Endodermal cell (in vitro differentiated cells): ENCODE measurements around the gene GEMIN8. TPM values are rescaled to one million over a fixed set of nuclear protein-coding genes. Genes with fewer than 3 reads are reported as not detected.

Experiments used
- DNase-seq: peaks from one replicate; pipeline ENCODE4 v3.0.0-alpha.2; 2017
- H3K27ac ChIP-seq: 2 replicates; pipeline ENCODE4 v1.5.1; 2013; ENCODE audit warnings: mild to moderate bottlenecking, low read depth, low read length, moderate library complexity
- H3K27me3 ChIP-seq: 2 replicates; pipeline ENCODE4 v1.6.1; 2013; ENCODE audit warnings: mild to moderate bottlenecking, low read length, moderate library complexity; ENCODE audit not compliant: insufficient read depth, control insufficient read depth, poor library complexity, severe bottlenecking
- H3K36me3 ChIP-seq: 2 replicates; pipeline ENCODE4 v1.7.0; 2013; ENCODE audit warnings: mild to moderate bottlenecking, low read length, moderate library complexity; ENCODE audit not compliant: control insufficient read depth, insufficient read depth
- H3K4me1 ChIP-seq: one replicate; pipeline ENCODE4 v1.7.0; 2013; ENCODE audit warnings: low read length; ENCODE audit not compliant: control insufficient read depth, insufficient read depth
- H3K4me3 ChIP-seq: 2 replicates; pipeline ENCODE4 v1.5.1; 2013; ENCODE audit warnings: mild to moderate bottlenecking, low read length, moderate library complexity
- H3K9ac ChIP-seq: 2 replicates; pipeline ENCODE4 v1.6.1; 2013; ENCODE audit warnings: mild to moderate bottlenecking, low read length, moderate library complexity; ENCODE audit not compliant: poor library complexity, severe bottlenecking; ENCODE audit errors: extremely low read depth
- H3K9me3 ChIP-seq: 2 replicates; pipeline ENCODE4 v1.6.1; 2013; ENCODE audit warnings: mild to moderate bottlenecking, low read length, moderate library complexity; ENCODE audit not compliant: control insufficient read depth
- H3K27ac Mint-ChIP-seq: 2 replicates; pipeline ENCODE4 v1.8.0; 2020; ENCODE audit warnings: mixed read lengths
- H3K27me3 Mint-ChIP-seq: 2 replicates; pipeline ENCODE4 v1.8.0; 2021; ENCODE audit warnings: mild to moderate bottlenecking, mixed read lengths; ENCODE audit not compliant: insufficient read depth
- H3K36me3 Mint-ChIP-seq: 2 replicates; pipeline ENCODE4 v1.8.0; 2020; ENCODE audit warnings: low read depth, mixed read lengths
- H3K4me1 Mint-ChIP-seq: 2 replicates; pipeline ENCODE4 v1.8.0; 2020; ENCODE audit warnings: mixed read lengths
- H3K4me3 Mint-ChIP-seq: 2 replicates; pipeline ENCODE4 v1.8.0; 2020; ENCODE audit warnings: mild to moderate bottlenecking, moderate library complexity, mixed read lengths
- H3K9me3 Mint-ChIP-seq: 2 replicates; pipeline ENCODE4 v1.8.0; 2020; ENCODE audit warnings: mild to moderate bottlenecking, mixed read lengths
- CTCF ChIP-seq: fragments of 200-600 bp; sonication (generic); conservative IDR thresholded peaks from 2 replicates; pipeline ENCODE4 v1.5.0; 2021; ENCODE audit warnings: antibody characterized with exemption, mild to moderate bottlenecking
- WGBS, 2 experiments: methylation state at CpG; one replicate each; pipeline versions ENCODE4 v1.1.5 to v1.1.7; 2013; ENCODE audit warnings: missing lambda C conversion rate in 2 of 2, mixed read lengths in 1 of 2; ENCODE audit not compliant: insufficient coverage in 1 of 2, insufficient read length in 1 of 2; 5-methylcytosine and 5-hydroxymethylcytosine counted together
- long read RNA-seq, 4 experiments: library from polyadenylated mRNA in 2 of 4; library from RNA in 1 of 4; library from capped mRNA in 1 of 4; stranded (forward) in 3 of 4; unstranded in 1 of 4; transcript quantifications; one replicate each; pipeline ENCODE4 v2.0.0, GENCODE V29; 2020 to 2021; ENCODE audit warnings: inconsistent platforms in 1 of 4
- polyA plus RNA-seq, 2 experiments: library from polyadenylated mRNA; stranded (reverse); fragments of 50-300 nt; gene quantifications; one replicate each; pipeline ENCODE4 v1.2.3, GENCODE V29; 2013
- total RNA-seq, 2 donors: library from RNA; stranded (reverse); fragmentation: NEBNext Ultra II Directional in 1 of 2; extraction: Animal tissue kit (Norgen Biotek cat#: 25700) in 1 of 2; gene quantifications; 2 replicates in 1 of 2; 3 replicates in 1 of 2; pipeline ENCODE4 v1.2.1, GENCODE V29; 2021

GEMIN8 gene
- total RNA-seq, result 10 to 100 TPM; 18.2 to 23.6 TPM
- polyA plus RNA-seq (2013, experiment 1 of 2), result 28.4 TPM
- 29.0 TPM for polyA plus RNA-seq (2013, experiment 2 of 2)
- long read RNA-seq, experiment 1, partial matches to known transcripts, result 1 of 13 reads
- long read RNA-seq, experiment 1, other reads (novel, unspliced or antisense), result 10 of 13 reads
- long read RNA-seq, experiment 2, transcript GEMIN8-203 (4 exons, 1,119 nt), result major isoform, 5 of 24 reads
- long read RNA-seq, experiment 2, partial matches to known transcripts, result 14 of 24 reads
- long read RNA-seq, experiment 2, other reads (novel, unspliced or antisense), result 4 of 24 reads
- long read RNA-seq, experiment 3, transcript GEMIN8-203 (4 exons, 1,119 nt), result major isoform, 8 of 43 reads
- long read RNA-seq, experiment 3, partial matches to known transcripts, result 30 of 43 reads
- long read RNA-seq, experiment 3, other reads (novel, unspliced or antisense), result 4 of 43 reads
- long read RNA-seq, experiment 4, transcript GEMIN8-203 (4 exons, 1,119 nt), result major isoform, 28 of 99 reads
- long read RNA-seq, experiment 4, partial matches to known transcripts, result 66 of 99 reads
- long read RNA-seq, experiment 4, other reads (novel, unspliced or antisense), result 4 of 99 reads

- H3K27me3 Mint-ChIP-seq, result no peaks in the 10 kb centered on the region
- Histone ChIP-seq H3K4me1 (no peaks in the 10 kb centered on the region), H3K4me3 (peak within 1 kb of the TSS; percentile 88), H3K9ac (peak within 1 kb of the TSS; percentile 67), H3K36me3 (no peaks in the 10 kb centered on the region), H3K27ac (peak within 1 kb of the TSS; percentile 86), H3K27me3 (no peaks in the 10 kb centered on the region), H3K9me3 (no peaks in the 10 kb centered on the region)
- peak within 1 kb of the TSS; percentile 60 for H3K4me3 Mint-ChIP-seq
- peaks cover 42% of the 10 kb centered on the region for H3K9me3 Mint-ChIP-seq
- H3K4me1 Mint-ChIP-seq, result peaks cover 18% of the 10 kb centered on the region
- no peak for TF ChIP-seq CTCF
- H3K36me3 Mint-ChIP-seq, result no peaks in the 10 kb centered on the region
- peak within 1 kb of the TSS; percentile 85 for H3K27ac Mint-ChIP-seq
- DNase-seq, result peak; percentile 91
- WGBS, 2 experiments, result 0% methylated on average over 67 of the region's 67 CpGs; no CpG with 5 or more reads in 1 of the 2 experiments
Measured at GRCh38 chrX:14029425-14030173, at the start of gene GEMIN8. Gene GEMIN8, minus strand, starts transcription at chrX:14029892. Its CDS starts 8,414 bp downstream, at chrX:14021478.

- H3K27me3 ChIP-seq, result no peaks in the 10 kb centered on the region
- H3K4me3 ChIP-seq, result no peak overlapping the region
- no peaks in the 10 kb centered on the region for H3K27me3 Mint-ChIP-seq
- peaks cover 11% of the 10 kb centered on the region for H3K9me3 Mint-ChIP-seq
- H3K27ac Mint-ChIP-seq, result no peak overlapping the region
- H3K9me3 ChIP-seq, result no peaks in the 10 kb centered on the region
- H3K36me3 Mint-ChIP-seq, result no peaks in the 10 kb centered on the region
- no peaks in the 10 kb centered on the region for H3K4me1 Mint-ChIP-seq
- no peak overlapping the region for H3K9ac ChIP-seq
- no peak for TF ChIP-seq CTCF
- H3K36me3 ChIP-seq, result no peaks in the 10 kb centered on the region
- H3K27ac ChIP-seq, result no peak overlapping the region
- H3K4me3 Mint-ChIP-seq, result no peak overlapping the region
- no peak for DNase-seq
- no peaks in the 10 kb centered on the region for H3K4me1 ChIP-seq
Measured at GRCh38 chrX:14076639-14077038, 46.9 kb upstream of the GEMIN8 start.

DNA sequence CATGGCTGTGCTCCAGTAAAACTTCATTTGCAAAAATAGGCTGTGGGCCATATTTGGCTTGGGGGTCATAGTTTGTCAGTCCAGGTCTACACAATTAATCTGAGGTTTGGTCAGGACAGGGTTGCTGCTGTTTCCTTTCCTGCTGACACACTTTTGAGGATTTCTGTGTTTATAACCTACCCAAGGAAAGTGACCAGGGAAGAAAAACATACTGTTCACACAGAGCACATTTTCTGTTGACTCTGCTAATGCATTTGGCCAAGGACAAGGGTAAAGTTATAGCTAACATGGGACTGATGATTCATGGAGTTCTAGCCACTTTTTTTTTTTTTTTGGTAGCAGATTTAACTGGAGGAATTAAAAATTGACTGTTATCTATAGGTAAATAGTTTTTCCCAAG, 43.9 kb upstream of the GEMIN8 start:
- Histone ChIP-seq H3K27me3 (no peaks in the 10 kb centered on the region), H3K4me3 (no peak overlapping the region), H3K9ac (no peak overlapping the region), H3K36me3 (no peaks in the 10 kb centered on the region), H3K27ac (no peak overlapping the region), H3K9me3 (no peaks in the 10 kb centered on the region), H3K4me1 (no peaks in the 10 kb centered on the region)
- no peaks in the 10 kb centered on the region for H3K36me3 Mint-ChIP-seq
- no peaks in the 10 kb centered on the region for H3K27me3 Mint-ChIP-seq
- H3K4me1 Mint-ChIP-seq, result no peaks in the 10 kb centered on the region
- no peak overlapping the region for H3K27ac Mint-ChIP-seq
- no peak overlapping the region for H3K4me3 Mint-ChIP-seq
- DNase-seq, result no peak
- peaks cover 14% of the 10 kb centered on the region for H3K9me3 Mint-ChIP-seq
- TF ChIP-seq CTCF, result no peak
